GM21515 (cell line): ENCODE results near the gene CCL25.
"Not testable (repeated sequence)": the region's sequence is repeated elsewhere in the genome, so short reads cannot be mapped to it uniquely, and the experiment has no call there.

ENCODE experiments used
- ATAC-seq: cut with Tn5 transposase; IDR thresholded peaks from one replicate; pipeline ENCODE4 v1.9.1; 2021; ENCODE audit not compliant: unreplicated experiment

Gene CCL25

GRCh38 chr19:8084152-8084551, 31.6 kb downstream of the CCL25 start:
- ATAC-seq, result no peak

- ATAC-seq, result no peak
These were observed 33.2 kb downstream of the CCL25 start for GRCh38 chr19:8085598-8086408.

- no peak for ATAC-seq
These were observed 34.3 kb downstream of the CCL25 start for GRCh38 chr19:8086849-8087248.

DNA sequence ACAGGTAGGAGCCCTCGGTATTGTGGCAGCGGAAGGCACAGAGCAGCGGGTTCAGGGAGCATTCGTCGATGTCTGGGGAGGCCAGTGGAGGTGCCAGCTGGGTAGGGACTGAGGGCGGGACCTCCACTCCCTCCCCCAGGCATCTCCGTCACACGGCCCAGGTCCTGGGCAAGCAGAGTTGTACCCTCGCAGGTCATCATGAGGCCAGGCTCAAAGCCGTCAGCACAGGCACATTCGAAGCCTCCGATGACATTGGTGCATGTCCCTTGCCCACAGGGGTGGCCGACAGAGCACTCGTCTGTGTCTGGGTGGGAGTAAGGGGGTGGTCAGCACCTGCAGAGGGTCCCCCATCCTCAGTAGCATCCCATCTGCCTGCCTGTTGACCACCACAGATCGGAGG, 35.3 kb downstream of the CCL25 start:
- ATAC-seq, result no peak

DNA sequence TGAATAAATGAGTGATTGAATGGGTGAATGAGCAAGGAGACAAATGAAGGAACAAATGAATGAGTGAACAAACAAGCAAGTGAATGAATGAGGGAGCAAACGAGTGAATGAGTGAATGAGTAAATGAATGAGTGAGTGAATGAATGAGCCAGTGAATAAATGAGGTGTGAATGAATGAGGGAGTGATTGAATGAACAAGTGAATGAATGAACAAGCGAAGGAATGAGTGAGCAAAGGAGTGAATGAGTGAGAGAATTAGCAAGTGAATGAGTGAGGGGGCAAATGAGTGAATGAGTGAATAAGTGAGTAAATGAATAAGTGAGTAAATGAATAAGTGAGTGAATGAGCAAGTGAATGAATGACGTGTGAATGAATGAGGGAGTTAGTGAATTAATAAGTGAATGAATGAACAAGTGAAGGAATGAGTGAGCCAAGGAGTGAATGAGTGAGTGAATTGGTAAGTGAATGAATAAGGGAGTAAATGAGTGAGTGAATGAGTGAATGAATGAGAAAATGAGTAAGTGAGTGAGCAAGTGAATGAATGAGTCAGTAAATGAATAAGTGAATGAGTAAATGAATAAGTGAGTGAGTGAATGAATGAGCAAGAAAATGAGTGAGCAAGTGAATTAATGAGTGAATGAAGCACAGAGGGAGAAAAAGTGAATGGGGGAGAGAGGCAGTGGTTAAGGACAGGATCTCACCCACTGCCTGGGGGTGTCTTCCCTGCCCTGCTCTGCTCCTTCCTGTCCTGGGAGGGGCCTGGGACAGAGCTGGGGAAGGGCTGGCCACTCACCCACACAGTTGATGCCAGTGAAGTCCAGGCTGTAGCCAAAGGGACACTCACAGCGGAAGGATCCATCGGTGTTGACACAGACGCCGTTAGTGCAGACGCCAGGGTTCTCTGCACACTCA, 36.4 kb downstream of the CCL25 start:
- ATAC-seq, result no peak

DNA sequence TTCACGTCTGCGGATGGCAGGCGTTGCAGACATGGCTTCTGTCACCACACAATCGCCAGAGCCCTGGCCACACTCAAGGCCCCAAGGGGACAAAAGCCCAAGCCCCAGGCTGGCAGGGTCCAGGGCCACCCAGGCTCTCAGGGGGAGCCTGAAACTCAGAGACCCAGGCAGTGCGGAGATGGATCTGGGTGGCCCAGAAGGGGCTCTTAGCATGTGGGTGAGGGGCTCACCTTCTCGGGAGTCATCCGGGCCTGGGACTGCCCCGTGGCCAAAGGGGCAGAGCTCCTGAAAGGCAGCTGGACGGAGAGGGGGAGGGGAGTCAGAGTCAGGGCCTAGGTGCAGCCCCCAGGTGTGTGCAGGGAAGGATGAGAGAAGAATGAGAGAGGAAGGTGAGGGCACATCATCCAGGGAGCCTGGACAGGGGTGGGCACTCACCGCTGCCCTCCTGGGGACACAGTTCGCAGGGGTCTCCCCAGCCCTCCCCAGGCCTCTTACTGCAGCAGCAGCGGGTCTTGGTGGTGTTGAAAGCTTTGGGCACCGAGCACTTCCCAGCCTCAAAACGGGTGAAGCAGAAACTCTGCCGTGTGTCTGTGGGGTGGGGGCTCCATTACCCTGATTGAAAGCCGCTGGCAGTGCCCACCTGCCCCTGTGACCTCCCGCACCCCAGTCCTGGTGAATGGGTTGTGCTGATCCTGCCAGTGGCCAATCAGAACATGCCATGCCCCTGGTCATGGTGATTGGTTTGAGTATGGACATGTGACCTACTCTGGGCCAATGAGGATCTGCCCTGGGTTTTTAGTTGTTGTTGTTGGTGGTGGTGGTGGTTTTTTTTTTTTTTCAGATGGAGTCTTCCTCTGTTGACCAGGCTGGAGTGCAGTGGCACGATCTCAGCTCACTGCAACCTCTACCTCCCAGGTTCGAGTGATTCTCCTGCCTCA, 37.4 kb downstream of the CCL25 start:
- no peak for ATAC-seq

DNA sequence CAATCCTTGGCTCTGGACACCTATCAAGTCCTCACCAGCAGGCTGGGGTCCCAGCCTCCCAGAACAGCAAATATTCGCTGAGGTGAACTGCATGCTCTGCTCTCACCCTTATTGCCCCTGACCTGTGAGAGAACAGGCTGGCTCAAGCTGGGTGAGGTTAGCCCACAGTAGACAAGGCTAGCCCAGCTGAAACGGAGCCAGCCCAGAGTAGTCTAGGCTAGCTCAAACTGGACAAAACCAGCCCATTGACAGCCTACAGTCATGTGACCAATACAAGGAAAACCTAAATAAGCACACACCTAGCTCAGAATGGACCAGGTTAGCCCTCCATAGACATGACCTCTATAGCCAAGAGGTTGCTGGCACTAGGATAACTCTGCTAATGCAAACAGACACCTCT, 38.4 kb downstream of the CCL25 start:
- no peak for ATAC-seq

DNA sequence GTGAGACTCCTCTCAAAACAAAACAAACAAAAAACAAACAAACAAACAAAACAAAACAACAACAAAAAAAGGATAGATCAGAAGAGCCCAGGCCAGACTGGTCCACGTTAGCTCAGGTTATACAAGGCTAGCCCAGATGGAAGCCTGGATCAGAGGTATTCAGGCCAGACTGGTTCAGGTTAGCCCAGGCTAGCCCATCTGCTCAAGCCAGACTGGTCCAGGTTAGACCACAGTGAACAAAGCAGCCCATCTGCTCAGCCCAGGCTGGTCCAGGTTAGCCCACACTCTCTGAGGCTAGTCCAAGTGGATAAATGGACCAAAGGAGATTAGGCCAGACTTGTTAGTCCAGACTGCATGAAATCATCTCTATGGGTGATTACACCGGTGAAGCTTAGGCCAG, 41.2 kb downstream of the CCL25 start:
- ATAC-seq, result no peak

DNA sequence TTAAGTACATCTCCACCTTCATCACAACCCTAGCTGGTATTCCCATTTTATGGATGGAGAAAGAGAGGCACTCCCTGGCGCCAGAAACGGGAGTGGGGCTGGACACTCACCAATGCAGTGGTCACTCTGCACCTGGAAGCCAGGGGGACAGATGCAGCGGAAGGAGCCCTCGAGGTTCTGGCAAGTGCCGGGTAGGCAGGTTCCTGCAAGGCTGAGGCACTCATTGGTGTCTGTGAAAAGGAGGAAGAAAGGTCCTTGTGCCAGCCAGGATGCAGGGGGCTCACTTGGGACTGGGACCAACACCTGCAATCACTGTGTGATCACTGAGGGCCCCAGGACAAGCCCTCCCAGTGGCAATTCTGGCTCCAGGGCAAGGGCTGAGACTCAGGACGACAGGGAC, 41.8 kb downstream of the CCL25 start:
- no peak for ATAC-seq

GRCh38 chr19:8095354-8095886, 42.9 kb downstream of the CCL25 start:
- ATAC-seq, result no peak

- ATAC-seq, result no peak
These were observed 43.5 kb downstream of the CCL25 start for GRCh38 chr19:8096071-8096470.

DNA sequence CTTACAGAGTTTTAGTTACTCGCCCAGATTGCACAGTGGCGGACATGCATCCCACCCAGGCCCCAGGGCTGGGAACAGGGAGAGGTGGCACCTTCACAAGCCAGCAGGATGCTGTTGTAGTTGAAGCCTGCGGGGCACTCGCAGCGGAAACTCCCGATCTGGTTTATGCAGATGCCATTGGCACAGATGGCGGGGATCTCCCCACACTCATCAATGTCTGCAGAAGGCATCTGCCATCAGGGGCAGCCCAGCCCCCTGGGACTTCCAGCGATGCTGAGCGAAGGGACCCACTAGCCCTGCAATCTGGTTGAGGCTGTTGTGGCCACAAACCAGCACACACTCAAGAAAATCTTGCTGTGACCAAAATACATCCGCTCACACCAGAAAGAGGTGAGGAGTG, 44.6 kb downstream of the CCL25 start:
- ATAC-seq, result no peak

GRCh38 chr19:8097681-8098567, 45.4 kb downstream of the CCL25 start:
- no peak for ATAC-seq

DNA sequence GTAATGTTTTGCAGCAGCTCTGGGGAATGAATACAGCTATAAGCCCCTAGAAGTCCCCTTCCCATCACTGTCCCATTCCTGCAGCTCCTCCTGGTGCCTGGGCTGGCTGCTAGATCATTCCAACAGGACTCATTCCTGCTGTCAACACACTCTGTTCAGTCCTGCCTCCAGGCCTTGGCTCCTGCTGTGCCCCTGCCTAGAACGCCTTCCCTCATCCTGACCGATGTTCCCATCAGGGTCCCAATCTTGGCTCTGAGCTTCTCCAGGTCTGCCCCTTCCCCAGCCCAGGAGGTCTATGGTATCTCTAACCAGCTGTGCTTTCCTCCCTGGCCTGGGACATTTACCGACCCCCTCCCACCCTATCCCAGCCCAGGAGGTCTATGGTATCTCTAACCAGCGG, 48.8 kb downstream of the CCL25 start:
- no peak for ATAC-seq

GRCh38 chr19:8101910-8102309, 49.4 kb downstream of the CCL25 start:
- not testable (repeated sequence) for ATAC-seq

- no peak for ATAC-seq
These were observed 52.9 kb downstream of the CCL25 start for GRCh38 chr19:8105471-8105870.

DNA sequence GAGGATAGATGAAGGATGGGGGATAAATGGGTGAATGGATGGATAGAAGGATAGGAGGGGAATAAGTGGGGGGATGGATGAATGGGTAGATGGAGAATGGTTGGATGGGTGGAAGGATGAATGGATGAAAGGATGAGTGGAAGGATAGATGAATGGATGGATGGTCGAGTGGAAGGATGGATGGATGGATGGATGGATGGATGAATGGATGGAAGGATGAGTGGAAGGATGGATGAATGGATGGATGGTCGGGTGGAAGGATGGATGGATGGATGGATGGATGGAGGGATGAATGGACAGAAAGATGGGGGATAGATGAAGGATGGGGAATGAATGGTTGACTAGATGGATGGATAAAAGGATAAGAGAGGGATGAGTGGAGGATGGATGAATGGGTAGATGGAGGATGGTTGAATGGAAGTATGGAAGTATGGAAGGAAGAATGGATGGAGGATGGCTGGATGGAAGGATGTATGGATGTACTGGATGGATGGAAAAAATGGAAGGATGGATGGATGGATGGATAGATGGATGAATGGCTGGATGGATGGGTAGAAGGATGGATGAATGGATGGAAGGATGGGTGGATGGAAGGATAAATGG, 54.8 kb downstream of the CCL25 start:
- ATAC-seq, result no peak

DNA sequence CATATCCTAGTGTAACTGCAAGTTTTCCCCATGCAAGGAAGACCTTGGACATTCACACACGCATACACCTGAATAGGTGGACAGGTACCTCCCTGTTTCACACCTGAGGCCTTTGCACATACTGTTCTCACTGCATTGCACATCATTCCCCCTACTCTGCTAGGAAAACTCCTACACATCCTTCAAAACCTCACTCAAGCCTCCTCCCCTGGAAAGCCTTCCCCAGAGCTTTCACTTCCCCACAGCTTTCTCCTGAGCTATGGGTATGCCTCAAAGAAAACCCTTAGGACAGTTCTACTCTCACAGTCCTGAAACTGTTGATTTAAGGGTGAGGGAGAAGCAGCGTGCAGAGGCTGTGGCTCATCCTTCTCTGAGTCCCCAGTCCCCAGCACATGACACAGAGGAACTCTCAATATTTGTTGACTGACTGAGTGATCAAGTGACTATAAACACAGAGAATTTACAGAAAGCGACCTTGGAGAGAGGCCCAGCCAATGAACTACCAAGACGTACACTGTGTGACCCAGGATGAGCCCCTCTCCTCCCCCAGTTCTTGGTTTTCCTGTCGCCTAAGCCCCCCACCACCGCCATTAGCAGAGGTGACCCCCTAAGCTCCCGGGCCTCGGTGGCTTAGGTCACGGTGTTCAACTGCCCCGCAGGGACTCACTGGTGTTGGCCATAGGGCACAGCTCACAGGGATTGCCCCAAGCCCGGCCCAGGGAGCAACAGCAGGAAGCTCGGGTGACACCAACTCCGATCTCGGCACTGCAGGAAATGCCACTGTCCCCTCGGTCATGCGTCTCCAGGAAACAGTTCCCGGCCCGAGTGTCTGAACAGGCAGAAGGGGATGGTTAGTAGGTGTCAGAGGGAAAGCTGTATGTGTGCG, 56.2 kb downstream of the CCL25 start:
- ATAC-seq, result no peak
